ENCODE data around the gene NPY4R2.
"Not testable (repeated sequence)": the region's sequence is repeated elsewhere in the genome, so short reads cannot be mapped to it uniquely, and the experiment has no call there.

DNA sequence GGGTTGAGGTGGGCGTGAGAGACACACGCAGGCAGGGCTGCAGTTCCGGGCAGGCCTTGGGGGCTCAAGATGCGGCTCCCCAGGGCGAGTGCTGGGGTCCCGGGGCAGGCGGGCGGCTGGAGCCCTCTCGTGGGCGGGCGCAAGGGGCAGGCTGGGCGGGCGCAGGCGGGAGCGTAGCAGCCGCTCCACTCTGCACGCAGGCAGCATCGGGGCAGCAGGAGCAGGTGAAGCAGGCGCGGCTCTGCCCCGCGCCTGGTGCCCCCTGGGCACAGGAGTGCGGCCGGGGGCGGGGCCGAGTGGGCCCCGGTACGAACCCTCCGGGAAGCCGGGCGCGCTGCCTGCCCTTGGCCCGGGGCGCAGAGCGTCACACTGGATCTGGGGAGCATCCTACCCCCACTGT lies at the start of gene NPY4R2:
- TF ChIP-seq, protein P1, sequence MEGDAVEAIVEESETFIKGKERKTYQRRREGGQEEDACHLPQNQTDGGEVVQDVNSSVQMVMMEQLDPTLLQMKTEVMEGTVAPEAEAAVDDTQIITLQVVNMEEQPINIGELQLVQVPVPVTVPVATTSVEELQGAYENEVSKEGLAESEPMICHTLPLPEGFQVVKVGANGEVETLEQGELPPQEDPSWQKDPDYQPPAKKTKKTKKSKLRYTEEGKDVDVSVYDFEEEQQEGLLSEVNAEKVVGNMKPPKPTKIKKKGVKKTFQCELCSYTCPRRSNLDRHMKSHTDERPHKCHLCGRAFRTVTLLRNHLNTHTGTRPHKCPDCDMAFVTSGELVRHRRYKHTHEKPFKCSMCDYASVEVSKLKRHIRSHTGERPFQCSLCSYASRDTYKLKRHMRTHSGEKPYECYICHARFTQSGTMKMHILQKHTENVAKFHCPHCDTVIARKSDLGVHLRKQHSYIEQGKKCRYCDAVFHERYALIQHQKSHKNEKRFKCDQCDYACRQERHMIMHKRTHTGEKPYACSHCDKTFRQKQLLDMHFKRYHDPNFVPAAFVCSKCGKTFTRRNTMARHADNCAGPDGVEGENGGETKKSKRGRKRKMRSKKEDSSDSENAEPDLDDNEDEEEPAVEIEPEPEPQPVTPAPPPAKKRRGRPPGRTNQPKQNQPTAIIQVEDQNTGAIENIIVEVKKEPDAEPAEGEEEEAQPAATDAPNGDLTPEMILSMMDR (IDR thresholded peaks at IDR 0.05) = not testable (repeated sequence)
- TF ChIP-seq SIN3A (IDR thresholded peaks at IDR 0.05; ENCODE audit: borderline replicate concordance, low read depth, low read length); RCOR1 (IDR thresholded peaks at IDR 0.05; ENCODE audit: low read length); EP300 (IDR thresholded peaks at IDR 0.05; ENCODE audit: borderline replicate concordance in 1 of 2, low read depth in 1 of 2, low read length in 1 of 2); NFIC (IDR thresholded peaks at IDR 0.05; ENCODE audit: borderline replicate concordance); NRF1 (IDR thresholded peaks at IDR 0.05; ENCODE audit: low read depth, low read length); RFX5 (IDR thresholded peaks at IDR 0.05; ENCODE audit: low read length); PBX3 (IDR thresholded peaks at IDR 0.05); TCF12 (IDR thresholded peaks at IDR 0.05); EZH2phosphoT487 (IDR thresholded peaks at IDR 0.05; ENCODE audit: borderline replicate concordance, low read depth); FOXJ3 (CRISPR knock-in tag; IDR thresholded peaks at IDR 0.05); TAF1 (IDR thresholded peaks at IDR 0.05; ENCODE audit: borderline replicate concordance, low read depth, low read length); RAD21 (IDR thresholded peaks at IDR 0.05; ENCODE audit: low read length): not testable (repeated sequence)
- TF ChIP-seq, protein P2, sequence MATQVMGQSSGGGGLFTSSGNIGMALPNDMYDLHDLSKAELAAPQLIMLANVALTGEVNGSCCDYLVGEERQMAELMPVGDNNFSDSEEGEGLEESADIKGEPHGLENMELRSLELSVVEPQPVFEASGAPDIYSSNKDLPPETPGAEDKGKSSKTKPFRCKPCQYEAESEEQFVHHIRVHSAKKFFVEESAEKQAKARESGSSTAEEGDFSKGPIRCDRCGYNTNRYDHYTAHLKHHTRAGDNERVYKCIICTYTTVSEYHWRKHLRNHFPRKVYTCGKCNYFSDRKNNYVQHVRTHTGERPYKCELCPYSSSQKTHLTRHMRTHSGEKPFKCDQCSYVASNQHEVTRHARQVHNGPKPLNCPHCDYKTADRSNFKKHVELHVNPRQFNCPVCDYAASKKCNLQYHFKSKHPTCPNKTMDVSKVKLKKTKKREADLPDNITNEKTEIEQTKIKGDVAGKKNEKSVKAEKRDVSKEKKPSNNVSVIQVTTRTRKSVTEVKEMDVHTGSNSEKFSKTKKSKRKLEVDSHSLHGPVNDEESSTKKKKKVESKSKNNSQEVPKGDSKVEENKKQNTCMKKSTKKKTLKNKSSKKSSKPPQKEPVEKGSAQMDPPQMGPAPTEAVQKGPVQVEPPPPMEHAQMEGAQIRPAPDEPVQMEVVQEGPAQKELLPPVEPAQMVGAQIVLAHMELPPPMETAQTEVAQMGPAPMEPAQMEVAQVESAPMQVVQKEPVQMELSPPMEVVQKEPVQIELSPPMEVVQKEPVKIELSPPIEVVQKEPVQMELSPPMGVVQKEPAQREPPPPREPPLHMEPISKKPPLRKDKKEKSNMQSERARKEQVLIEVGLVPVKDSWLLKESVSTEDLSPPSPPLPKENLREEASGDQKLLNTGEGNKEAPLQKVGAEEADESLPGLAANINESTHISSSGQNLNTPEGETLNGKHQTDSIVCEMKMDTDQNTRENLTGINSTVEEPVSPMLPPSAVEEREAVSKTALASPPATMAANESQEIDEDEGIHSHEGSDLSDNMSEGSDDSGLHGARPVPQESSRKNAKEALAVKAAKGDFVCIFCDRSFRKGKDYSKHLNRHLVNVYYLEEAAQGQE (IDR thresholded peaks at IDR 0.05; ENCODE audit: low read depth, low read length) = not testable (repeated sequence)

All from SK-N-SH (cell line).